NCI-H2107 treated with DMSO at 0.1 percent for 48 hours (cell line): Measurements from ENCODE around the gene OPHN1.

Source experiments
- DNase-seq: peaks from one replicate; lab custom pipeline; 2025; ENCODE audit not compliant: unreplicated experiment; lab: John Stamatoyannopoulos, UW

The OPHN1 gene, protein sequence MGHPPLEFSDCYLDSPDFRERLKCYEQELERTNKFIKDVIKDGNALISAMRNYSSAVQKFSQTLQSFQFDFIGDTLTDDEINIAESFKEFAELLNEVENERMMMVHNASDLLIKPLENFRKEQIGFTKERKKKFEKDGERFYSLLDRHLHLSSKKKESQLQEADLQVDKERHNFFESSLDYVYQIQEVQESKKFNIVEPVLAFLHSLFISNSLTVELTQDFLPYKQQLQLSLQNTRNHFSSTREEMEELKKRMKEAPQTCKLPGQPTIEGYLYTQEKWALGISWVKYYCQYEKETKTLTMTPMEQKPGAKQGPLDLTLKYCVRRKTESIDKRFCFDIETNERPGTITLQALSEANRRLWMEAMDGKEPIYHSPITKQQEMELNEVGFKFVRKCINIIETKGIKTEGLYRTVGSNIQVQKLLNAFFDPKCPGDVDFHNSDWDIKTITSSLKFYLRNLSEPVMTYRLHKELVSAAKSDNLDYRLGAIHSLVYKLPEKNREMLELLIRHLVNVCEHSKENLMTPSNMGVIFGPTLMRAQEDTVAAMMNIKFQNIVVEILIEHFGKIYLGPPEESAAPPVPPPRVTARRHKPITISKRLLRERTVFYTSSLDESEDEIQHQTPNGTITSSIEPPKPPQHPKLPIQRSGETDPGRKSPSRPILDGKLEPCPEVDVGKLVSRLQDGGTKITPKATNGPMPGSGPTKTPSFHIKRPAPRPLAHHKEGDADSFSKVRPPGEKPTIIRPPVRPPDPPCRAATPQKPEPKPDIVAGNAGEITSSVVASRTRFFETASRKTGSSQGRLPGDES

DNA sequence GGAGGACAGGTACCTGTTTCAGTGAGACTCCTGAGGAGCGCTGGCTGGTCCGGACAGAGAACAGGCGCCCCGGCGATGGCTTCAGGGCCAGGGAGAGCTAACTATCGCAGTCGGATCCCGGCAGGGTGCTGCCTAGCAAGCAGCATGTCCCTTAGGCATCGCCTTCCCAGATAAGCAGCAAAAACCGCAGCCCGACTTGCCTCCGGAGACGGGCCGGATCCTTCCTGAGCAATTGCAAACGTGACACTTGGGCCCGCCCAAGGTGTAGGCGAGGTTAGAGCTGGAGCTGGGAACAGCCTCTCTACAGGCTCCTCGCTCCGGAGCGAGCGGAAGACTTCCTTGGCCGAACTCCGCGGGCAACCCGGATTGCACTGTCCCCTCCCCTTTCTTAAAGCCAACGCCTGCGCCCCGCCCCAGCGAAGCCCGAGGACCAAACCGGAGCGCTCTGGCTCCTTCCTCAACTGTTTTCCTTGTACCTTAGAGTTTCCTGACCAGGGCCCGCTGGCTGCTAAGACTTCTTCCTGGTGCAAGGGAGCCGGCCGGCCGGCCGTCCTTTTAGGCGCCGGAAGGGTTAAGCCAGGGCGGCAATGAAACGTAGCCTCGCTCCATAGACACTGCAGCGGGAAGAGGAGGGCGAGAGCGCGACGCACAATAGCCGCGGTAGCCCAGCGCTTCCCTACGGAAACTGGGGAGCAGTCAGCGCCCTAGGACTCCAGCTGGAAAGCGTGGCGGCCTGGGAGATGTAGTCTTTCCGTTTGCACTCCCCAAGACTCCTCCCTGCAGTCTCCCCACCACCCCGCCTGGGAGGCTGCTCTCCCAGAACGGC lies at the start of gene OPHN1:
Gene OPHN1 (minus strand): TSS at position 341 of the 826 bp plus-strand sequence. CDS start 475 bp downstream, outside the sequence.
- no peak for DNase-seq

DNA sequence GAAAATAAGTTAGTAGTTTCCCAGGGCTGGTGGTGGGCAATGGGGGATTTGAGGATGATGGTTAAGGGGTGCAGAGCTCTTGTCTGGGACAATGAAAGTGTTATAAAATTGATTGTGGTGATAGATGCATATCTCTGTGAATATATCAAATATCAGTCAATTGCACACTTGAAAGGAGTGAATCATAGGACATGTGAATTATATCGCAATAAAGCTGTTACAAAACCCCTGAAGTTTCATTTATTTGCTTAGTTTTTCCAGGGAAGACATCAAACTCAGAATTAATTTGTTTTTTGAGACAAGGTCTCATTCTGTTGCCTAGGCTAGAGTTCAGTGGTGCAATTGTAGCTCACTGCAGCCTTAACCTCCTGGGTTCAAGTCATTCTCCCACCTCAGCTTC lies 47.7 kb upstream of the OPHN1 start:
- no peak for DNase-seq

DNA sequence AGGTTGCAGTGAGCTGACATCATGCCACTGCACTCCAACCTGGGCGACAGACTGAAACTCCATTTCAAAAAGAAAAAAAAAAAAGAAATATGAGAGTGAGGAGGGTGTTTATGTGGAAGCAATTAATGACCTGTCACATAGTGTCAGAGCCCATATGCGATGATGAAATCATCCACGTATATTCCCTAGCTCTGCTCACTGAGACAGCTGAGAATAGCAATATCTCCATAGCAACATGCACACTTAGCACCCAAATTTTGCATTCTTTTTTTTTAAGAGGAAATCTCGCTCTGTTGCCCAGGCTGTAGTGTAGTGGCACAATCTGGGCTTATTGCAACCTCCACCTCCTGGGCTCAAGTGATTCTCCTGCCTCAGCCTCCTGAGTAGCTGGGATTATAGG lies 31.5 kb upstream of the OPHN1 start:
- DNase-seq = no peak

DNA sequence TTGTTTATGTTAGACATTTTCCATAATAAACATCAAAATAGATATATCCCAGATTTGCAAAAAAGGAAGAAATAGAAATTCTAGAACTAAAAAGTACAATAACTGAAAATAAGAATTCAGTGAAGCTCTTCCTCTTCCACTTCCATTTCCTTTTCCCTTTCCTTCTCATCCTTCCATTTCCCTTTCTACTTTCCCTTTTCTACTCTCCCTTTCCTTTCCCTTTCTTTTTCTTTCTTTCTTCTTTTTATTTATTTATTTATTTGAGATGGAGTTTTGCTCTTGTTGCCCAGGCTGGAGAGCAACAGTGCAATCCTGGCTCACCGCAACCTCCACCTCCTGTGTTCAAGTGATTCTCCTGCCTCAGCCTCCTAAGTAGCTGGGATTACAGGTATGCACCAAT lies 30.6 kb upstream of the OPHN1 start:
- DNase-seq = no peak

DNA sequence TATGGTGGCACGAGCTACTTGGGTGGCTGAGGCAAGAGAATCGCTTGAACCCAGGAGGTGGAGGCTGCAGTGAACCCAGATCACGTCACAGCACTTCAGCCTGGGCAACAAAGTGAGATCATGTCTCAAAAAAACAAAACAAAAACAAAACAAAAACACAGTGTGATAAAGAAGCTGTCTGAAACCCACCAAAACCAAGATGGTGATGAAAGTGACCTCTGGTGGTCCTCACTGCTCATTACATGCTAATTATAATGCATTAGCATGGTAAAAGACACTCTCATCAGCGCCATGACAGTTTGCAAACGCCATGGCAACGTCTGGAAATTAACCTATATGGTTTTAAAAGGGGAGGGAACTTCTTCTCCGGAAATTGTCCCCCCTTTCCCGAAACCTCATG lies 29.4 kb upstream of the OPHN1 start:
- no peak for DNase-seq

DNA sequence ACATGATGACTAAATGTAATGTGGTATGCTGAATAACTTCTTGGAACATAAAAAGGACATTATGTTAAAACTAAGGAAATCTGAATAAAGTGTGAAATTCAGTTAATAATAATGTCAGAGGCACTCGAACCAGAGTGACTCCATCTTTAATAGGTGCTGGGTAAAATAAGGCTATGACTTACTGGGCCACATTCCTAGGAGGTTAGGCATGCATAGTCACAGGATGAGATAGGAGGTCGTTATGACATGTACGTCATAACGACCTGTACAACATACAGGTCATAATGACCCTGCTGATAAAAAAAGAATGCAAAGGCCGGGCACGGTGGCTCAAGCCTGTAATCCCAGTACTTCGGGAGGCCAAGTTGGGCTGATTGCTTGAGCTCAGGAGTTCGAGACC lies 28.9 kb upstream of the OPHN1 start:
- DNase-seq = no peak

DNA sequence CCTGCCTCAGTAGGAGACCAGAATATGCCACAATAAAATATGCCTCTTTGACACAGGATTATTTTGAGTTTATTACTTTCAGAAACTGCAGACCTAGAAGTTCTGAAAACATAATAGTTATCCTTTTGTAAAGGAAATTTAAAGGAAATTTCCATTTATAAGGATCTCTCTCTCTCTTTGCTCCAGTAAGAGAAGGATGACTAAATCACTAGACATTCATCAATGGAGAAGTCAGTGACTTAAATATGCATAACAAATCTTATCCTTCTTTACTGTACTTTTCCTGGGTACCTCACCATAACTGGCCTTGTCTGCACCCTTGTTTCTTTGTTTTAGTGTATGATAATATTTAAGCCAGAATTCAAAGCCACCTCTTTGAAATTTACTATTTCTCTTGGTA lies 28.3 kb upstream of the OPHN1 start:
- no peak for DNase-seq

DNA sequence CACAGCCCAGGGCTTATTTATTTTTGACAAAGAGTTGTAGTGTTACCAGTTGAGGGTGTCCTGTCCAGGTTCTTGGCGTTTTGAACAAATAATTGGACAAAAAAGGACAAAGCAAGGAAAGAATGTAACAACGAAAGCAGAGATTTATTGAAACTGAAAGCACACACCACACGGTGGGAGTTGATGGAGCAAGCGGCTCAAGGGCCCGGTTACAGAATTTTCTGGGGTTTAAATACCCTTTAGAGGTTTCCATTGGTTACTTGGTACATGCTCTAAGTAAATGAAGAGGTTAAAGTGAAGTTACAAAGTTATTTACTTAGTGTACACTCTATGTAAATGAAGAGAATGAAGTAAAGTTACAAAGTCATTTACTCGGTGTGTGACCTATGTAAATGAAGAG lies 27.8 kb upstream of the OPHN1 start:
- DNase-seq = no peak

DNA sequence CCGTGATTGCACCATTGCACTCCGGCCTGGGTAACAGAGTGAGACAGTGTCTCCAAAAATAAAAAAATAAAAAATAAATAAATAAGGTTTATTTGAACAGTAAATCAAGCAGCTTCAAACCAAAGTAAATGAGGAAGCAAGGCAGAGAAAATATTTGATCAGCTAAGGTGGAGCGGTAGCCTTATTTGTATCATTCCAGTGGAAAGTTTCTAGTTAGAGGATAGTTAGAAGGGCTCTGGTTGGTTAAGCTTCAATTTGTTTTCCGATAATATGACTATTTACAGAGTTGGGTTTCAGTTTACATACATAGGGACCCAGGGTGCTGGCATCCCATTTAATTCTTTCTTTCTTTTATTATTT lies 21.8 kb upstream of the OPHN1 start:
- no peak for DNase-seq

DNA sequence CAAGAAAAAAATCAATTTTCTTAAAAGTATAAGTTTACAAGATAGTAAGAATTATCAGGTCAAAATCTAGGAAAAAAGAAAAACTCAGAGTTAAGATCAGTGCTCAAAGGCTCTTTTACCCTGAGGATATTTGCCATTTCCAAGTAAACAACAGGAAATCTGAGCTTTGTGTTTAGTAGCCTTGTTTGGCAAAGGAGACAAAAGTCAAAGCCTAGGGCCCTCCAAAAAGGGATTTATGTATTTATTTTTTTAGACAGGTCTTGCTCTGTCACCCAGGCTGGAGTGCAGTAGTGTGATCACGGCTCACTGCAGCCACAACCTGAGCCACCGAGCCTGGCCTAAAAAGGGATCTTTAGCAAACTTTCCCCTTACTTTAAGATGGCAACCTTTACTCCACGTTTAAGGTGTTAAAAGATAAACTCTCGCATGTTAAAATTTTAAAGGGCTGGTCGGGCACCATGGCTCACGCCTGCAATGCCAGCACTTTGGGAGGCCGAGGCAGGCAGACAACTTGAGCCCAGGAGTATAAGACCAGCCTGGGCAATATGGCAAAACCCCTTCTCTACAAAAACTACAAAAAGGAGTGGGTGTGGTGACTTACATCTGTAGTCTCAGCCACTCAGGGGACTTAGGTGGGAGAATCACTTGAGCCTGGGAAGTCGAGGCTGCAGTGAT lies 21.3 kb upstream of the OPHN1 start:
- no peak for DNase-seq

DNA sequence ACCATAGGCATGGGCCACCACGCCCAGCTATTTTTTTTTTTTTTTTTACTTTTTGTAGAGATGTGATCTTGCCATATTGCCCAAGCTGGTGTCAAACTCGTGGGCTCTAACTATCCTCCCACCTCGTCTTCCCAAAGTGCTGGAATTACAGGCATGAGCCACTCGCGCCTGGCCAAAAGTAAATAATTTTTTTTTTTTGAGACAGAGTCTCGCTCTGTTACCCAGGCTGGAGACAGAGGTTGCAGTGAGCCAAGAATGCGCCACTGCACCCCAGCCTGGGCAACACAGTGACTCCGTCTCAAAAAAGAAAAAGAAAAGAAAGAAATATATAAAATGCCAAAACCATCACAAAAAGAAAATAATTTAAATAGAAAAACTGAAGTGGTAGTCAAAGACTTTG lies 18.4 kb upstream of the OPHN1 start:
- DNase-seq = no peak

DNA sequence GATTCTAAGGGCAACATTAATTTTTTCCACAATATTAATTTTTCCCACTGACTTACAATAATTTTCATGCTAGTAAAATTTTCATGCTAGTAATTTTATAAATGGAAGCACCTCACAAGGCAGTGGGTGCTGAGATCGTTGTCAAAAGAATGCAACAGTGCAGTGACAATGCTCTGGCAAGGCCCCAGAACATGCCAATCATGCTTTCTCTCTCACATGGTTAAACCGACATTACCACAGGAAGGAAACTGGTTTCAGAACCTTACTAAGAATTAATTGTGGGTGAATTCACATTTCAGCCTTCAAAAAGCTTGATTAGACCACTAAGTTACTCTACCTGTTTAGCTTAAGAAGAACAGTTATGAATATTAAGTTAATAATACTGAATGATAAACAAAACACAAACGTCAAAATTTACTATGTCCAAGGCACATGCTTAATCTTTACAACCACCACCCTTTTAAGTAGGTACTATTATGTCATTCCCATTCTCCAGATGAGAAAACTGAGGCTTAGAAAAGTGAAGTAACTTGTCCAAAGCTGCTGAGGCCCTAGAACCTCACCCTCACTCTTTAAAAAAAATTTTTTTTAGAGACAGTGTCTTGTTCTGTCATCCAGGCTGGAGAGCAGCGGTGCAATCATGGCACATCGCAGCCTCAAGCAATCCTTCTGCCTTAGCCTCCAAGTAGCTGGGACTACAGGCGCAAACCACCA lies 10.0 kb upstream of the OPHN1 start:
- DNase-seq = no peak

DNA sequence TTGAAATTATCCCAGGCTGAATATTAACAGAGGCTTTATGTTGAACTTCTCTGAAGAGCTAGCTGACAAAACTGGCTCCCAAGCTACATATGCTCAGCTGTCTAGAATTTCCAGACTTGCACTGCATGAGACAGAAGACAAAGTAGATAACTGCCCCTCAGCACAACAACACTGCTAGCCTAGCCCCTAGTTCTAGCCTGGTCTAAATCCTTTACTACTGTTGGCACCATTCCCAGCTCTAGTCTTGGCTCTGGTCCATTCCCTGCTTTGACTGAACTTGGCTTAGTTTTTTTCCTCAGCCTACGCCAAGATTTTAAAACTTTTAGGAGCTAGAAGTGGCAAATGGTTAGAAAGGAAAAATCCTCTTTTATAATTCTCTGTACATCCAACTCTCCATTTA lies 7.6 kb upstream of the OPHN1 start:
- no peak for DNase-seq

DNA sequence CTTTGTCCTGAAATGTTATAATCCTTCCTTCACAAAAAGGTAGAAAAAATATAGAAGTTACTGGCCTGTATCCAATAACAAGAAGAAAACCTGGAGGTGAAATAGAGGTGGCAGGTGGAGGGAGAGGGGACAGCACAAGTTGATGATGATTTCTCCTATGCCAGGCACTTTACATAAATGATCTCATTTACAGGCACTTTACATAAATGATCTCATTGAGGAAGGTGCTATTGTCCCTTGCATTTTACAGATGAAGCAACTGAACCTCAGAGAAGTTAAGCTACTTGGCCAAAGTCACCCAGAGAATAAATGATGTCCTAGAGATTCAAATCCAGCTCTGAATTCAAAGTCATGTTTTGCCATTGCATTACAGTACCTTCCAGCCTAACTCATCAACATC lies 7.1 kb upstream of the OPHN1 start:
- DNase-seq = no peak

DNA sequence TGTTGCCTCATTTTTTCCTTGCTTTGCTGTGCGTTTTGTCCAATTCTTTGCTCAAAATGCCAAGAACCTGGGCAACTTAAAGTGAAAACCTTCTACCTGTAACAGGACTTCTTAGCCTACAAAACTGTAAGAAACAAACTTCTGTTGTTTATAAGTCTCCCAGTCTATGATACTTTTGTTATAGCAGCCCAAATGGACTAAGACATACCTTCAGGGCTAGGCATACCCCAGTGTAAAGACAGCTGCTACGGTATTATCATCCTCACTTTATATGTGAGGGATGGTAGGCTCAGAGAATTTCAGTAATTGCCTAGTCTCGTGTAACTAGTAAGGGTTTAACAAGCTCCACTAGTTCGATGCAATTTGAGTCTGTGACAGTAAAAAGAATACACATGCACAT lies 6.0 kb upstream of the OPHN1 start:
- no peak for DNase-seq

DNA sequence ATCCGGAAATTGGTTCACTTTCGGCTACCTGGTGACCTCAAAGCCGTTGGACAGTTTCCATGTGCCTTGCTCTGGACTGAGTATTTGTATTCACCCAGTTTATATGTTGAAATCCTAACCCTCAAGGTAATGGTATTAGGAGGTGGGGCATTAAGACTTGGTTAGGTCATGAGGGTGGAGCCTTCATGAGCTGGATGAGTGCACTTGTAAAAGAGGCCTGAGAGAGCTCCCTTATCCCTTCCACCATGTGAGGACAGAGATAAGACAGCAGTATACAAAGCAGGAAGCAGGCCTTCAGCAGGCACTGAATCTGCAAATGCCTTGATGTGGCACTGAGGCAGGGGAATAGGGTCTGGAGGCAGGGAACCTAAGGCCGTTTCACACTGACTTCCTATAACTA lies 5.3 kb upstream of the OPHN1 start:
- DNase-seq = no peak

DNA sequence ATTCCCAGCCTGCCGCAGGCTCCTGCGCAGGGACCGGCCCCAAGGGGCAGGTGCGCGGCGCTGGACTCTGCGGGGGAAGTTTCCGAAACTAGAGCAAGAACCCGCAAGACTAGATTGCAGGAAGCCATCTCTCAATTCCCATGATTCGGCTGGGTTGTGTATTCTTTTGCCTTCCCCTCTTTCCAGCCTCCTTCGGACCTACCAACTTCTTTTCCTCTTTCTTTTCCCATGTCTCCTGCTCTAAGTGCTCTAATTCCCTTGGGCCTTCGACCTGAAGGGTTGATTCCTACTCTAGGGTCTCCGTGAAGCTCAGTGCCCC lies 645 bp upstream of the OPHN1 start:
- no peak for DNase-seq

DNA sequence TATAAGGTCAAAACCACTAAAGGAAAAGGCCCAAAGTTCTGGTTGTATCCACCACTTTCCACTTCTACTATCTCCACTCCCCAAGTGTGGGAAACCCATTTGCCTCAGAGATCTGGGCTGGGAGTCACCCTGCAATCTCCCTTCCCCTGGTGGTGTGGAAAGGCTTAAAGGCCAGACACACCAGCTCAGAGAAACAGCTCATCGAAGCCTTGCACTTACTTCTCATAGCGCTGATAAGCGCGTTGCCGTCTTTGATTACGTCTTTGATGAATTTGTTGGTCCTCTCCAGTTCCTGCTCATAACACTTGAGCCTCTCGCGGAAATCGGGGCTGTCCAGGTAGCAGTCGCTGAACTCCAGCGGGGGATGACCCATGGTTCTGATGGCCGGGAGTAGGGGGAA lies 647 bp downstream of the OPHN1 start:
- no peak for DNase-seq

DNA sequence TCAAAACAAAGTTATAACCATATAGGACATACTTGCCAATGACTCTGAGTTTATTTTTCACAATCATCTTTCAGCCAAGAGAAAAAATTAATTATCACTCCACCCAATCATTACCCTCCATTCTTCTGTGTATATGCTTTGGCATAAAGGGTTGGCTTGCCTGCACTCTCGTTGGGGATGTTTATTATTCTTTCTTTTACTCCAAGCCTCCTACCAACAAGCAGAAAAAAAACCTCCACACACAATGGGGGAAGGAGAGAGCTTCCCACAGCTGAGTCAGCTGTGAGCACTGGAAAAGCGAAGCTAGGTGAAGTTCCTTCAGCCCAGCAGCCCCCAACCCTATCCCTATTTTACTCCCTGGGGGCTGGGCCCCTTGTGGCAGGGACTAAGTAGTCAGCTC lies 1.5 kb downstream of the OPHN1 start:
- no peak for DNase-seq

DNA sequence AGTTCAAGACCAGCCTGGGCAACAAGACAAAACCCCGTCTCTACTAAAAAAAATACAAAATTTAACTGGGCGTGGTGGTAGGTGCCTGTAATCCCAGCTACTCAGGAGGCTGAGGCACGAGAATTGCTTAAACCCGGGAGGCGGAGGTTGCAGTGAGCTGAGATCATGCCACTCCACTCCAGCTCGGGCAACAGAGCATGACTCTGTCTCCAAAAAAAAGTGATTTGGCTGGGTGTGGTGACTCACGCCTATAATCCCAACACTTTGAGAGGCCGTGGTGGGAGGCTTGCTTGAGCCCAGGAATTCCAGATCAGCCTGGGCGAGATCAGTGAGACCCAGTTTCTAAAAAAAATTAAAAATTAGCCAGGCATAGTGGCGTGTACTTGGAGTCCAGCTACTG lies 4.1 kb downstream of the OPHN1 start:
- no peak for DNase-seq

DNA sequence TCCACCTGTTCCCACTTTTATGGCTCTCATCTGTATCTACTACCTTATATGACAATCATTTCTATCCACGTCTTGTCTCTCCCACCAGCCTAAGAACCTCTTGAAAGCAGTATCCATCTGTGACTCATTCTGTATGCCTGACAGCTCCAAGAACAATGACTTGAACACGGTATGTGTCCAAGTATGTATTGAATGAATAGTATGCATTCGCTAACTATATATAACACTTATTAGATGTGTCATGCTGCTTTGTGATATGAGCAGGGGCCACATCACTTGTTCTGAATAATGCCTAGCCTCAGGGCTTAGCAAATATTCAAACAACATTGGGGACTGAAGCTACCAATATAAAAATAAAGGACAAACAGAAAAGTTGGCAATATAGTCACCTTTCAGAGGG lies 4.9 kb downstream of the OPHN1 start:
- DNase-seq = no peak
